Eye (tissue), 1 donor: Measurements from ENCODE around the gene ATP5PD.

ENCODE experiments used
- DNase-seq: peaks from one replicate; pipeline ENCODE4 v3.0.0-alpha.2; 2015

The ATP5PD gene

GRCh38 chr17:75046407-75047289 is at the start of gene ATP5PD, which contains the start of gene KCTD2:
TSS of gene ATP5PD (minus strand) at chr17:75046969. CDS start at chr17:75042650, 4,319 bp downstream.
TSS of gene KCTD2 (plus strand) at chr17:75047225. CDS start at chr17:75047251, 26 bp downstream.
- DNase-seq = peak; percentile 98

- DNase-seq = no peak
Observed at GRCh38 chr17:75096082-75096625, 49.4 kb upstream of the ATP5PD start.

GRCh38 chr17:75094871-75095399 is 48.2 kb upstream of the ATP5PD start:
- no peak for DNase-seq

- no peak for DNase-seq
Observed at GRCh38 chr17:75093548-75094158, 46.9 kb upstream of the ATP5PD start.

- DNase-seq = no peak
Observed at GRCh38 chr17:75091855-75092327, 45.1 kb upstream of the ATP5PD start.

- no peak for DNase-seq
Observed at GRCh38 chr17:75090871-75091854, 44.4 kb upstream of the ATP5PD start.

GRCh38 chr17:75088465-75089417 is 42.0 kb upstream of the ATP5PD start:
- DNase-seq = no peak

GRCh38 chr17:75087558-75088453 is 41.0 kb upstream of the ATP5PD start, which contains the start of gene SLC16A5:
TSS of gene SLC16A5 (plus strand) at chr17:75087954. CDS start at chr17:75093637, 5,683 bp downstream.
- peak; percentile 86 for DNase-seq

GRCh38 chr17:75087182-75087557 is 40.4 kb upstream of the ATP5PD start:
- no peak for DNase-seq

GRCh38 chr17:75086496-75087181 is 39.9 kb upstream of the ATP5PD start:
- DNase-seq = no peak

GRCh38 chr17:75084039-75084660 is 37.4 kb upstream of the ATP5PD start:
- peak; percentile 54 for DNase-seq

GRCh38 chr17:75082683-75083082 is 35.9 kb upstream of the ATP5PD start:
- no peak for DNase-seq

GRCh38 chr17:75081611-75082540 is 35.1 kb upstream of the ATP5PD start:
- no peak for DNase-seq

- no peak for DNase-seq
Observed at GRCh38 chr17:75079023-75079373, 32.2 kb upstream of the ATP5PD start.

GRCh38 chr17:75078284-75079022 is 31.7 kb upstream of the ATP5PD start:
- no peak for DNase-seq

GRCh38 chr17:75077496-75078283 is 30.9 kb upstream of the ATP5PD start:
- DNase-seq = peak; percentile 74
